Cardiac fibroblast (primary cell): ENCODE measurements around the gene EEF1AKMT4.

ENCODE experiments used
- DNase-seq, 2 donors: peaks; one replicate each; pipeline versions ENCODE4 v3.0.0 to v3.0.0-alpha.2; 2010; ENCODE audit warnings: low read depth in 2 of 2
- H3K4me3 ChIP-seq, 2 donors: replicated peaks in 1 of 2; 1 replicate in 1 of 2; 2 replicates in 1 of 2; pipeline ENCODE4 v1.5.1; 2011; ENCODE audit warnings: low read depth in 2 of 2, low read length in 2 of 2, mild to moderate bottlenecking in 2 of 2, moderate library complexity in 1 of 2
- TF ChIP-seq, protein P1 (sequence below): IDR thresholded peaks from one replicate; pipeline ENCODE4 v1.5.1; 2011; ENCODE audit warnings: low read depth, mild to moderate bottlenecking, low read length, inconsistent platforms

The EEF1AKMT4 gene

DNA sequence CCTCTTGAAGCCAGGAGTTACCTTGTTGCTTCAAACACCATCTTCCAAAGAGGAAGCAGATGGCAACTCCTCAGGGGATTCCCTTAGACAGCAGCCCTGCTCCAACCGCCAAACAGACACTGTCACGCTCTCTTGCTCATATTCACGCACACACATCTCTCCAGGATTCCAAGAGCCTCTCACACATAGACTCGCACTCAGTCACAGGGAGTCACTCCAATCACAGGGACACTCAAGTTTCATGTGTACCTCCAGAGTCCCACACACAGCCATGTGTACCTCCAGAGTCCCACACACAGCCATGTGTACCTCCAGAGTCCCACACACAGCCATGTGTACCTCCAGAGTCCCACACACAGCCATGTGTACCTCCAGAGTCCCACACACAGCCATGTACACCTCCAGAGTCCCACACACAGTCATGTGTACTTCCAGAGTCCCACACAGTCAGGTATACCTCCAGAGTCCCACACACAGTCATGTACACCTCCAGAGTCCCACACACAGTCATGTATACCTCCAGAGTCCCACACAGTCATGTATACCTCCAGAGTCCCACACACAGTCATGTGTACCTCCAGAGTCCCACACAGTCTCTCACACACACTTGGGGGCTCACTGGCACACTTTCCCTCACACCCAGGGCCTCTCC is 14.0 kb upstream of the EEF1AKMT4 start:
- TF ChIP-seq, protein P1, sequence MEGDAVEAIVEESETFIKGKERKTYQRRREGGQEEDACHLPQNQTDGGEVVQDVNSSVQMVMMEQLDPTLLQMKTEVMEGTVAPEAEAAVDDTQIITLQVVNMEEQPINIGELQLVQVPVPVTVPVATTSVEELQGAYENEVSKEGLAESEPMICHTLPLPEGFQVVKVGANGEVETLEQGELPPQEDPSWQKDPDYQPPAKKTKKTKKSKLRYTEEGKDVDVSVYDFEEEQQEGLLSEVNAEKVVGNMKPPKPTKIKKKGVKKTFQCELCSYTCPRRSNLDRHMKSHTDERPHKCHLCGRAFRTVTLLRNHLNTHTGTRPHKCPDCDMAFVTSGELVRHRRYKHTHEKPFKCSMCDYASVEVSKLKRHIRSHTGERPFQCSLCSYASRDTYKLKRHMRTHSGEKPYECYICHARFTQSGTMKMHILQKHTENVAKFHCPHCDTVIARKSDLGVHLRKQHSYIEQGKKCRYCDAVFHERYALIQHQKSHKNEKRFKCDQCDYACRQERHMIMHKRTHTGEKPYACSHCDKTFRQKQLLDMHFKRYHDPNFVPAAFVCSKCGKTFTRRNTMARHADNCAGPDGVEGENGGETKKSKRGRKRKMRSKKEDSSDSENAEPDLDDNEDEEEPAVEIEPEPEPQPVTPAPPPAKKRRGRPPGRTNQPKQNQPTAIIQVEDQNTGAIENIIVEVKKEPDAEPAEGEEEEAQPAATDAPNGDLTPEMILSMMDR, result no peak
- DNase-seq, result no peak
- no peak overlapping the region for H3K4me3 ChIP-seq

DNA sequence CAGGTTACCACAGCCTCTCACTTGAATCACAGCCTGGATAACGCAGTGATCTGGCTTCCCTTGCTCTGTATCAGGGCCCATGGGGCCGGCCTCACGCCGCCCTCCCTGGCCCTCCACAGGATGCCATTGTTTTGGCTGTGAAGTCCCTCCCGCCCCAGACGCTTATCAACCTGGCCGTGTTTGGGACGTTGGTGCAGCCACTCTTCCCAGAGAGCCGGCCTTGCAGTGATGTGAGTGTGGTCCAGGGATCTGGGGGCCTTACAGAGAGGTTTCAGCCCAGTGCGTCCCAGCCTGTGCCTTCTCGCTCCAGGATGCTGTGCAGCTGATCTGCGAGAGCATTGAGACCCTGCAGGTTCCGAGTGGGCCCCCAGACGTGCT is 13.4 kb upstream of the EEF1AKMT4 start:
- TF ChIP-seq, protein P1, result no peak
- no peak for DNase-seq
- H3K4me3 ChIP-seq, result no peak overlapping the region

DNA sequence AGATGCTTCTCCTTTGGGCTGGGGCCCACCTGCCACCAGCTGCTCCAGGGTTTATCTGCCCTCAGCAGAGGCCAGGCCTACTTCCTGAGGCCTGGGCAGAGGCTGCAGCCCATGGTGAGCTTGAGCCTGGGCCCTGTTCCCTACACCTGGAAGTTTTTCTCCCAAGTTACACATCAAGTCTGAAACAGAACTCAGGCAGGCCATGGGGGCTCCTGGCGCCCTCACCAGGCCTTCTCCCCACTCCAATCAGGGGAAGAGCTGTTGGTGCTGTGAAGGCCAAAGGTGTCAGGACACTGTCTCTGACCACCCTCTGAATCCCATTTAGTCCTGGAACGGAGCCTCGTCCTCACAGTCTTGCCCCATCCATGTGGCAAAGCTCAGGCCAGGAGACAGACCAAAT is 12.8 kb upstream of the EEF1AKMT4 start:
- DNase-seq, result no peak
- TF ChIP-seq, protein P1, result no peak
- no peak overlapping the region for H3K4me3 ChIP-seq

DNA sequence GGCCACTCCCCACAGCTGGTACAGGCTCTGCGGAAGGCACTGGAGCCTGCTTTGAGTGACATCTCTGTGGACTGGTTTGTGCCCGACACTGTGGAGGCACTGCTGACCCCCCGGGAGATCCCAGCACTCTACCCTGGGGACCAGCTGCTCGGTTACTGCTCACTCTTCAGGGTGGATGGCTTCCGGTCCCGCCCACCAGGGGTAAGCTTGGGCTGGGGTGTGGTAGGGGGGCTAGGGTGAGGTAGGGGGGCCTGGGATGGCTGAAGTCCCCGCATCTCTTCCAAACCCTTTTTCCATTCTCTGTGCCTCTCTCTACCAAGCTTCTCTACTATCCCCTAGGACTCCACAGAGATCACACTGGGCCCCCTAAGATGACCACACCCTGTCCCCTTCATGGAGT is 12.3 kb upstream of the EEF1AKMT4 start:
- DNase-seq, result no peak
- TF ChIP-seq, protein P1, result no peak
- no peak overlapping the region for H3K4me3 ChIP-seq

DNA sequence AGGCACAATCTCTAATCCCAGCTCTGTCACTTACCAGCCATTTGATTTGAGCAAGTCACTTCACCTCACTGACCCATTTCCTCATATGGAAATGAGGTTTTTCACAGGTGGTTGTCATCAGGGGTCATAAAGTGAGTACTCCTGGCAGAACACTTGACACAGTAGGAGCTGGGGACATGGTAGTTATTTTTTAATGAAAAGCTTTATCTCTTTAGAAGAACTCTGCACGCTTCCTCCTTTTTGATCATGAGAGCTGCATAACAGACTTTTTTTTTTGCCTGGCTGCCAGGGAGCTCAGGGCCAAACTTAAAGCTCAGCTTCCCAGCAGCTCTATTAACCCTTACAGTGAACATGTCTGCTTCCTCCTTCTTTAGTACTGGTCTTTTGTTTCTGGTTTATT is 11.7 kb upstream of the EEF1AKMT4 start:
- TF ChIP-seq, protein P1, result no peak
- no peak overlapping the region for H3K4me3 ChIP-seq
- DNase-seq, result no peak

DNA sequence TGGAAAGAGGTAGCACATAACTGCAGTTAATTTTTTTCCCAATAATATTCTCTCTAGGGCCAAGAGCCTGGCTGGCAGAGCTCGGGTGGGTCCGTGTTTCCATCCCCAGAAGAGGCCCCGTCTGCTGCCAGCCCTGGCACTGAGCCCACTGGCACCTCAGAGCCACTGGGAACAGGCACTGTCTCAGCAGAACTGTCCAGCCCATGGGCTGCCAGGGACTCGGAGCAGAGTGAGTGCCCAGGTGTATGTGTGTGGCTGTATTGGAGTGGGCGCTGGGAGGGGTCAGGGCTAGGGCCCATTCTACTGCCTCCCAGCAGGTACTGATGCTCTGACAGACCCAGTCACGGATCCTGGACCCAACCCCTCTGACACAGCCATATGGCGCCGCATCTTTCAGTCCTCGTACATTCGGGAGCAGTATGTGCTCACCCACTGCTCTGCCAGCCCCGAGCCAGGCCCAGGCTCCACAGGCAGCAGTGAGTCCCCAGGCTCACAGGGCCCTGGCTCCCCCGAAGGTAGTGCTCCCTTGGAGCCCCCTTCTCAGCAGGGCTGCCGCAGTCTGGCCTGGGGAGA is 11.1 kb upstream of the EEF1AKMT4 start:
- H3K4me3 ChIP-seq, result no peak overlapping the region
- TF ChIP-seq, protein P1, result no peak
- no peak for DNase-seq

DNA sequence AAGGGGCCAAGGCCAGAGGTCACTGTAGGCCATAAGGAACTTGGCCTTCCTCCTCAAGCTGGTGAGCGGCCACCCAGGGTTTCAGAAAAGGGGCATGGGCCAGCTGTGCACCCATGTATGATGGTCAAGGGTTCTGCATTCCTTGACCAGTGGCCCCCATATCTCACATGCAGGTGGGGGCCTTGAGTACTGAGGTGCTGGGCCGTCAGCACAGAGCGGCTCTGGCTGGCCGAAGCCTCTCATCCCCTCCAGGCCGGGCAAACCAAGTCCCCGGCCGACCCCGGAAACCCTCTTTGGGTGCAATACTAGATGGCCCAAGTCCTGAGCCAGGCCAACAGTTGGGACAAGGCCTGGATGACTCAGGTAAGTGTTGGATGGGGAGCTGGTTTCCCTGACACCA is 10.3 kb upstream of the EEF1AKMT4 start:
- DNase-seq, result no peak
- TF ChIP-seq, protein P1, result no peak
- no peak overlapping the region for H3K4me3 ChIP-seq
